22Rv1 (cell line): ENCODE measurements around the gene TTC23L.

Source experiments
- H3K27ac ChIP-seq: fragments of 450-650 bp; 2 replicates; pipeline ENCODE4 v1.5.1; 2017
- ZFX ChIP-seq: fragments of 450-650 bp; IDR thresholded peaks from 2 replicates; pipeline ENCODE4 v1.6.1; 2017; ENCODE audit warnings: antibody characterized with exemption, borderline replicate concordance
- TF ChIP-seq, protein P1 (sequence below): fragments of 450-650 bp; IDR thresholded peaks from 2 replicates; pipeline ENCODE4 v1.5.1; 2017; ENCODE audit warnings: mild to moderate bottlenecking

The TTC23L gene

DNA sequence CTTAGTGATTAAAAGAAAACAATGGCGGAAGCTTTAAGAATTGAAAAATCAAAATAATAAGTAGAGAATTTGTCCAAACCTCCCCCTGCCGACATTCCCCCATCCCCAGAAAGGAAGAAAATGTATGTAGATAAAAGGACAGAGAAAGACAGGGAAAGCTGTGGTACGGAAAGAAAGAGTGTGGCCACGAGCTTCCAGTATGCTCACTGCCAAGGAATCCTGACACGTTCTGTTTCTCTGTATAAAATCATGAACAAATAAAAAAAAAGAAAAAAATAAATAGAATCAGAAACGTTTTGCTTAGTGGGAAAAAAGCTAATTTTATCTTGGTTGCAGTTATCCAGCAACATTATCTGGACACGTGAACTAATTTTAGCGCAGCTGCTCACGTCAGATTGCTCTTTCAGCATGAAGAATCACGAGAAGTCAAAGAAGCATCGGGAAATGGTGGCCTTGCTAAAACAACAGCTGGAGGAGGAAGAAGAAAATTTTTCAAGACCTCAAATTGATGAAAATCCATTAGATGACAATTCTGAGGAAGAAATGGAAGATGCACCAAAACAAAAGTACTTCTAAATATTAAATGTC, 105.6 kb downstream of the TTC23L start:
- no peak for TF ChIP-seq ZFX
- TF ChIP-seq, protein P1, sequence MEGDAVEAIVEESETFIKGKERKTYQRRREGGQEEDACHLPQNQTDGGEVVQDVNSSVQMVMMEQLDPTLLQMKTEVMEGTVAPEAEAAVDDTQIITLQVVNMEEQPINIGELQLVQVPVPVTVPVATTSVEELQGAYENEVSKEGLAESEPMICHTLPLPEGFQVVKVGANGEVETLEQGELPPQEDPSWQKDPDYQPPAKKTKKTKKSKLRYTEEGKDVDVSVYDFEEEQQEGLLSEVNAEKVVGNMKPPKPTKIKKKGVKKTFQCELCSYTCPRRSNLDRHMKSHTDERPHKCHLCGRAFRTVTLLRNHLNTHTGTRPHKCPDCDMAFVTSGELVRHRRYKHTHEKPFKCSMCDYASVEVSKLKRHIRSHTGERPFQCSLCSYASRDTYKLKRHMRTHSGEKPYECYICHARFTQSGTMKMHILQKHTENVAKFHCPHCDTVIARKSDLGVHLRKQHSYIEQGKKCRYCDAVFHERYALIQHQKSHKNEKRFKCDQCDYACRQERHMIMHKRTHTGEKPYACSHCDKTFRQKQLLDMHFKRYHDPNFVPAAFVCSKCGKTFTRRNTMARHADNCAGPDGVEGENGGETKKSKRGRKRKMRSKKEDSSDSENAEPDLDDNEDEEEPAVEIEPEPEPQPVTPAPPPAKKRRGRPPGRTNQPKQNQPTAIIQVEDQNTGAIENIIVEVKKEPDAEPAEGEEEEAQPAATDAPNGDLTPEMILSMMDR: no peak
- no peak overlapping the region for H3K27ac ChIP-seq
